ENCODE results near the gene ZNF543. TPM values are rescaled to one million over a fixed set of nuclear protein-coding genes. Genes with fewer than 3 reads are reported as not detected.
A peak's percentile ranks its signal among the peaks of the same experiment; 100 is the strongest.

ZNF543 gene
- total and polyA plus RNA-seq, 2 of the 8 experiments (the other 6 are each of a cell fraction or from before 2014, with no cell fraction given) = 1.8 to 9.0 TPM

- H4K20me1 ChIP-seq (replicated peaks in 1 of 2; ENCODE audit: control insufficient read depth in 1 of 2, insufficient read depth in 2 of 2, low read length in 2 of 2) = peaks cover 0 to 7% of the 10 kb centered on the region in 2 experiments
- H2BK5ac ChIP-seq (ENCODE audit: low read depth, low read length) = no peak overlapping the region
- no peaks in the 10 kb centered on the region for H3K9me3 ChIP-seq (ENCODE audit: insufficient read depth in 2 of 2, low read depth in 1 of 2, low read length in 1 of 2)
- no peak overlapping the region for H3K18ac ChIP-seq (ENCODE audit: extremely low read depth, low read length)
- H3K79me1 ChIP-seq (ENCODE audit: low read depth, low read length) = peaks cover 12% of the 10 kb centered on the region
- no peak overlapping the region for H2AK5ac ChIP-seq (ENCODE audit: low read depth, low read length)
- WGBS, 2 experiments (ENCODE audit: extremely low coverage in 1 of 2, insufficient coverage in 1 of 2, insufficient read length in 1 of 2, insufficient replicate concordance in 2 of 2, low coverage in 1 of 2, low lambda C conversion rate in 2 of 2, missing lambda C conversion rate in 1 of 2) = 82% methylated on average over 3 of the region's 3 CpGs; no CpG with 5 or more reads in 1 of the 2 experiments
- no peak overlapping the region for H4K5ac ChIP-seq (ENCODE audit: insufficient read length, low read depth, low read length)
- peak overlapping the region; percentile 2 to 90 (median 82); a peak in 5 of 8 replicates for H3K4me3 ChIP-seq (ENCODE audit: extremely low read depth in 1 of 4, insufficient read depth in 2 of 4, low read depth in 3 of 4, low read length in 4 of 4)
- H3K4me2 ChIP-seq (ENCODE audit: insufficient read depth in 1 of 2, low read depth in 2 of 2, low read length in 2 of 2) = peak overlapping the region; percentile 87 to 89; a peak in 3 of 4 replicates
- H3K23ac ChIP-seq (ENCODE audit: insufficient read length) = no peak overlapping the region
- peaks cover 5 to 24% (median 14%) of the 10 kb centered on the region in 4 experiments; a peak in 6 of 8 replicates for H3K36me3 ChIP-seq (ENCODE audit: control insufficient read depth in 2 of 4, insufficient read depth in 4 of 4, low read length in 3 of 4)
- H4K8ac ChIP-seq (ENCODE audit: extremely low read depth, insufficient read depth, low read length) = no peak overlapping the region
- no peak overlapping the region for H3K56ac ChIP-seq (replicated peaks; ENCODE audit: insufficient read length, low read depth, low read length)
- H2BK20ac ChIP-seq (ENCODE audit: low read length) = no peak overlapping the region
- no peak overlapping the region for H3K4ac ChIP-seq (replicated peaks; ENCODE audit: insufficient read length, low read depth, low read length)
- peaks cover 0 to 2% (median under 1%) of the 10 kb centered on the region in 4 experiments; a peak in 3 of 7 replicates for H3K4me1 ChIP-seq (replicated peaks in 1 of 4; ENCODE audit: control insufficient read depth in 3 of 4, insufficient read depth in 4 of 4, low read length in 3 of 4)
- peak overlapping the region in 1 of 4 experiments; percentile 2; a peak in 1 of 7 replicates for H3K9ac ChIP-seq (replicated peaks in 1 of 4; ENCODE audit: extremely low read depth in 1 of 4, low read depth in 3 of 4, low read length in 3 of 4)
- CTCF ChIA-PET (ENCODE audit: partially characterized antibody) = interaction anchor here (0.9 to 1.5 kb wide), 3 partner anchors 10 to 14 kb away, joined by 3 to 4 read pairs (median 3); no protein-coding TSS in a partner anchor
- H2AFZ ChIP-seq (ENCODE audit: low read length) = no peak overlapping the region
- H2BK120ac ChIP-seq (replicated peaks; ENCODE audit: low read depth, low read length) = no peak overlapping the region
- no peaks in the 10 kb centered on the region; a peak in 1 of 7 replicates for H3K27me3 ChIP-seq (replicated peaks in 1 of 4; ENCODE audit: control insufficient read depth in 3 of 4, extremely low read depth in 1 of 4, insufficient read depth in 3 of 4, low read length in 3 of 4)
- no peak overlapping the region for H4K91ac ChIP-seq (replicated peaks; ENCODE audit: insufficient read length, low read length)
- POLR2A ChIA-PET (ENCODE audit: partially characterized antibody) = interaction anchor here (0.5 to 1.6 kb wide), 8 partner anchors 10 to 42 kb away, joined by 3 to 5 read pairs (median 3); partner anchors contain the start of genes TRAPPC2B and ZNF547
- no peak for TF ChIP-seq ASH2L (IDR thresholded peaks at IDR 0.05; ENCODE audit: low read length)
- no peak for TF ChIP-seq EGR1 (IDR thresholded peaks at IDR 0.05; ENCODE audit: borderline replicate concordance, low read depth, low read length)
- no peak for TF ChIP-seq GTF2F1 (IDR thresholded peaks at IDR 0.05; ENCODE audit: borderline replicate concordance, low read depth, low read length)
- no peak for TF ChIP-seq KDM1A (IDR thresholded peaks at IDR 0.05; ENCODE audit: borderline replicate concordance, low read length)
- TF ChIP-seq SUZ12 (IDR thresholded peaks at IDR 0.05; ENCODE audit: low read length) = no peak
- TF ChIP-seq ATF3 (IDR thresholded peaks at IDR 0.05; ENCODE audit: insufficient read depth, low read depth, low read length) = no peak
- TF ChIP-seq SRF (IDR thresholded peaks at IDR 0.05; ENCODE audit: low read depth, low read length) = no peak
- TF ChIP-seq FOSL1 (IDR thresholded peaks at IDR 0.05; ENCODE audit: insufficient read depth, low read depth, low read length) = no peak
- TF ChIP-seq EP300 (IDR thresholded peaks at IDR 0.05; ENCODE audit: borderline replicate concordance in 1 of 2, low read depth in 2 of 2, low read length in 2 of 2) = no peak
- TF ChIP-seq MAFK (IDR thresholded peaks at IDR 0.05; ENCODE audit: low read depth, low read length) = no peak
- TF ChIP-seq CEBPB (IDR thresholded peaks at IDR 0.05; ENCODE audit: low read depth, low read length) = no peak
- no peak for TF ChIP-seq POLR2A (IDR thresholded peaks at IDR 0.05; ENCODE audit: control extremely low read depth in 1 of 2, low read depth in 2 of 2, low read length in 2 of 2)
- TF ChIP-seq RFX5 (IDR thresholded peaks at IDR 0.05; ENCODE audit: borderline replicate concordance, low read depth, low read length) = no peak
- H3K23me2 ChIP-seq (ENCODE audit: low read depth, low read length) = peaks cover 7% of the 10 kb centered on the region
- H3K79me2 ChIP-seq (ENCODE audit: control insufficient read depth in 1 of 2, insufficient read depth in 2 of 2, low read length in 2 of 2) = peaks cover 11 to 29% of the 10 kb centered on the region in 2 experiments
- no peak for DNase-seq (ENCODE audit: low read depth in 1 of 2, low spot score in 2 of 2)
- H2BK15ac ChIP-seq (ENCODE audit: low read length) = no peak overlapping the region
- H3K27ac ChIP-seq (ENCODE audit: low read depth, low read length) = no peak overlapping the region
- H2BK12ac ChIP-seq (ENCODE audit: low read depth, low read length) = no peak overlapping the region
- no peak overlapping the region for H3K14ac ChIP-seq (ENCODE audit: insufficient read length)
- FAIRE-seq = no peak
Measured at GRCh38 chr19:57321751-57322150, 1.5 kb downstream of the ZNF543 start.

All from H1 (cell line).